Ishikawa (cell line): ENCODE results near the gene SLC22A3.

Source experiments
- CEBPB ChIP-seq: IDR thresholded peaks from 2 replicates; pipeline ENCODE4 v1.6.1; 2012
- EGR1 ChIP-seq: IDR thresholded peaks from 2 replicates; pipeline ENCODE4 v1.6.1; 2012
- EP300 ChIP-seq: IDR thresholded peaks from 2 replicates; pipeline ENCODE4 v1.6.1; 2012; ENCODE audit warnings: borderline replicate concordance
- FOXM1 ChIP-seq: IDR thresholded peaks from 2 replicates; pipeline ENCODE4 v1.6.1; 2012; ENCODE audit warnings: low read depth, borderline replicate concordance
- MAX ChIP-seq: IDR thresholded peaks from 2 replicates; pipeline ENCODE4 v1.6.1; 2012
- NFIC ChIP-seq: IDR thresholded peaks from 2 replicates; pipeline ENCODE4 v1.6.1; 2012
- RAD21 ChIP-seq: IDR thresholded peaks from 2 replicates; pipeline ENCODE4 v1.6.1; 2012; ENCODE audit warnings: low read depth
- REST ChIP-seq: IDR thresholded peaks from 2 replicates; pipeline ENCODE4 v1.6.1; 2012; ENCODE audit warnings: low read depth, mild to moderate bottlenecking
- TAF1 ChIP-seq: IDR thresholded peaks from 2 replicates; pipeline ENCODE4 v1.6.1; 2012; ENCODE audit warnings: low read depth, mild to moderate bottlenecking
- TEAD4 ChIP-seq: IDR thresholded peaks from 2 replicates; pipeline ENCODE4 v1.6.1; 2012
- YY1 ChIP-seq: IDR thresholded peaks from 2 replicates; pipeline ENCODE4 v1.6.1; 2012; ENCODE audit warnings: low read depth
- ZBTB7A ChIP-seq: IDR thresholded peaks from 2 replicates; pipeline ENCODE4 v1.6.1; 2012; ENCODE audit warnings: low read depth

GRCh38 chr6:160394654-160395035 is 46.5 kb downstream of the SLC22A3 start:
- TF ChIP-seq ZBTB7A (no peak), REST (no peak), FOXM1 (no peak), TAF1 (no peak), RAD21 (no peak), CEBPB (no peak), YY1 (no peak), EP300 (no peak), EGR1 (no peak), TEAD4 (no peak), MAX (no peak), NFIC (no peak)
